ENCODE results near the gene TNFAIP8L1.

The TNFAIP8L1 gene

GRCh38 chr19:4693078-4693350 is 53.7 kb downstream of the TNFAIP8L1 start:
- Histone ChIP-seq H3K4me2 (ENCODE audit: low read depth, low read length) (no peak overlapping the region), H3K27me3 (replicated peaks; ENCODE audit: insufficient read depth, low read length) (no peaks in the 10 kb centered on the region), H3K36me3 (replicated peaks; ENCODE audit: insufficient read depth, low read length) (no peaks in the 10 kb centered on the region), H3K9me3 (replicated peaks; ENCODE audit: insufficient read depth, low read length) (no peaks in the 10 kb centered on the region), H2AFZ (ENCODE audit: low read length) (no peak overlapping the region), H3K4me1 (ENCODE audit: low read length) (no peaks in the 10 kb centered on the region), H3K79me2 (ENCODE audit: low read length) (no peaks in the 10 kb centered on the region), H3K27ac (ENCODE audit: low read length) (no peak overlapping the region), H3K9me2 (replicated peaks; ENCODE audit: insufficient read depth, low read length) (no peaks in the 10 kb centered on the region), H3K4me3 (ENCODE audit: low read length) (no peak overlapping the region), H4K20me1 (ENCODE audit: insufficient read depth, low read length) (no peaks in the 10 kb centered on the region), H3K9ac (ENCODE audit: low read length) (no peak overlapping the region), H3F3A (ENCODE audit: insufficient read depth, low read length) (no peaks in the 10 kb centered on the region)
- no peak for DNase-seq
- TF ChIP-seq CTCF (IDR thresholded peaks at IDR 0.05; ENCODE audit: low read length) (no peak), EZH2phosphoT487 (IDR thresholded peaks at IDR 0.05; ENCODE audit: low read length) (no peak), EZH2 (optimal IDR thresholded peaks at IDR 0.05; ENCODE audit: low read depth, low read length) (no peak)

GRCh38 chr19:4693471-4694121 is 54.3 kb downstream of the TNFAIP8L1 start:
- Histone ChIP-seq H3K4me3 (ENCODE audit: low read length) (no peak overlapping the region), H3K27ac (ENCODE audit: low read length) (no peak overlapping the region), H3K9me3 (replicated peaks; ENCODE audit: insufficient read depth, low read length) (no peaks in the 10 kb centered on the region), H3K4me2 (ENCODE audit: low read depth, low read length) (no peak overlapping the region), H3F3A (ENCODE audit: insufficient read depth, low read length) (no peaks in the 10 kb centered on the region), H3K4me1 (ENCODE audit: low read length) (no peaks in the 10 kb centered on the region), H3K27me3 (replicated peaks; ENCODE audit: insufficient read depth, low read length) (no peaks in the 10 kb centered on the region), H2AFZ (ENCODE audit: low read length) (no peak overlapping the region), H3K79me2 (ENCODE audit: low read length) (no peaks in the 10 kb centered on the region), H4K20me1 (ENCODE audit: insufficient read depth, low read length) (no peaks in the 10 kb centered on the region), H3K36me3 (replicated peaks; ENCODE audit: insufficient read depth, low read length) (no peaks in the 10 kb centered on the region), H3K9me2 (replicated peaks; ENCODE audit: insufficient read depth, low read length) (no peaks in the 10 kb centered on the region), H3K9ac (ENCODE audit: low read length) (no peak overlapping the region)
- no peak for DNase-seq
- no peak for TF ChIP-seq CTCF (IDR thresholded peaks at IDR 0.05; ENCODE audit: low read length)
- TF ChIP-seq EZH2phosphoT487 (IDR thresholded peaks at IDR 0.05; ENCODE audit: low read length): no peak
- TF ChIP-seq EZH2 (optimal IDR thresholded peaks at IDR 0.05; ENCODE audit: low read depth, low read length): no peak

DNA sequence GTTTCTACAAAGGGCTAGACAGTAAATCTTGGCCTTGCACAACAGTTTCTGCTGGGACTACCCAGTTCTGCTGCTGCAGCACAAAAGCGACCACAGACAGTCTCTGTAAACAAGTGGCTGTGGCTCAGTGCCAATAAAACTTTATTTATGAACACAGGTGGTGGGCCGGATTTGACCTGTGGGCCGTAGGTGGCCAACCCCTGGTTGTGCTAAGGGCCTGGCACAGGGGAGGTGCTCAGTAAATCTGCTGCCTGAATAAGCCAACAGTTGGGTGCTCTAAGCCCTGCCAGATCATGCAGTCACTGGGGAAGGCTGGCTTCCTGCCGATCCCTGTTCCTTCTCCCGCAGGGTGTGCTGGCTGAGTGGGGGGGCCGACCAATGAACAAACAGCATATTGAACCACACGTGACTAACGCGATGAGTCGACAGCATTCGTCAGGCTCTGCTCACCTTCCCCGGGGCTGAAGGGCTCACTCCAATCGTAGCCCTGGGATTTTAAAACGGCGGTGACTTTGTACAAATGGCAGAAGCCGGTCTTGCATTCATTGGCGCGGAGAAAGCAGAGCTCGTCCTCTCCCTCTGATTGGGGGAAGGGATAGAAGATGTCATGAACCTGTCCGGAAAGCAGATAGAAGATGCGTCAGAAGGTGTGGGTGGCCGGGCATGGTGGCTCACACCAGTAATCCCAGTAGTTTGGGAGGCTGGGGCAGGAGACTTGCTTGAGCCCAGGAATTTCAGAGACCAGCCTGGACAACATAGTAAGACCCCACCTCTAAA is 55.1 kb downstream of the TNFAIP8L1 start:
- no peak for TF ChIP-seq EZH2 (optimal IDR thresholded peaks at IDR 0.05; ENCODE audit: low read depth, low read length)
- TF ChIP-seq CTCF (IDR thresholded peaks at IDR 0.05; ENCODE audit: low read length): no peak
- no peak for TF ChIP-seq EZH2phosphoT487 (IDR thresholded peaks at IDR 0.05; ENCODE audit: low read length)
- Histone ChIP-seq H3K36me3 (replicated peaks; ENCODE audit: insufficient read depth, low read length) (no peaks in the 10 kb centered on the region), H3F3A (ENCODE audit: insufficient read depth, low read length) (no peaks in the 10 kb centered on the region), H3K27me3 (replicated peaks; ENCODE audit: insufficient read depth, low read length) (no peaks in the 10 kb centered on the region), H3K9me2 (replicated peaks; ENCODE audit: insufficient read depth, low read length) (no peaks in the 10 kb centered on the region), H3K9me3 (replicated peaks; ENCODE audit: insufficient read depth, low read length) (no peaks in the 10 kb centered on the region), H3K9ac (ENCODE audit: low read length) (no peak overlapping the region), H3K4me3 (ENCODE audit: low read length) (no peak overlapping the region), H3K4me2 (ENCODE audit: low read depth, low read length) (no peak overlapping the region), H2AFZ (ENCODE audit: low read length) (no peak overlapping the region), H4K20me1 (ENCODE audit: insufficient read depth, low read length) (no peaks in the 10 kb centered on the region), H3K79me2 (ENCODE audit: low read length) (no peaks in the 10 kb centered on the region), H3K27ac (ENCODE audit: low read length) (no peak overlapping the region), H3K4me1 (ENCODE audit: low read length) (no peaks in the 10 kb centered on the region)
- DNase-seq: no peak
